GM10847 (cell line): ENCODE results near the gene RGS2.

Source experiments
- POLR2A ChIP-seq: IDR thresholded peaks from 2 replicates; pipeline ENCODE4 v1.6.1; 2011; ENCODE audit not compliant: insufficient read length; ENCODE audit errors: extremely low read depth

The RGS2 gene

GRCh38 chr1:192786576-192786975, 22.3 kb upstream of the RGS2 start:
- no peak for TF ChIP-seq POLR2A

GRCh38 chr1:192787914-192788585, 20.8 kb upstream of the RGS2 start:
- no peak for TF ChIP-seq POLR2A

- no peak for TF ChIP-seq POLR2A
Observed at GRCh38 chr1:192789871-192790270, 19.0 kb upstream of the RGS2 start.

- no peak for TF ChIP-seq POLR2A
Observed at GRCh38 chr1:192792628-192793027, 16.2 kb upstream of the RGS2 start.

GRCh38 chr1:192793983-192794767, 14.7 kb upstream of the RGS2 start:
- TF ChIP-seq POLR2A: no peak

- no peak for TF ChIP-seq POLR2A
Observed at GRCh38 chr1:192794768-192795035, 14.1 kb upstream of the RGS2 start.

GRCh38 chr1:192795916-192796618, 12.8 kb upstream of the RGS2 start:
- no peak for TF ChIP-seq POLR2A

- TF ChIP-seq POLR2A: no peak
Observed at GRCh38 chr1:192797143-192797542, 11.7 kb upstream of the RGS2 start.

- no peak for TF ChIP-seq POLR2A
Observed at GRCh38 chr1:192797891-192798290, 10.9 kb upstream of the RGS2 start.

- no peak for TF ChIP-seq POLR2A
Observed at GRCh38 chr1:192801451-192801850, 7.4 kb upstream of the RGS2 start.

GRCh38 chr1:192802406-192802805, 6.4 kb upstream of the RGS2 start:
- TF ChIP-seq POLR2A: no peak

GRCh38 chr1:192803501-192803900, 5.3 kb upstream of the RGS2 start:
- TF ChIP-seq POLR2A: no peak

GRCh38 chr1:192805832-192806323, 3.0 kb upstream of the RGS2 start:
- TF ChIP-seq POLR2A: no peak

GRCh38 chr1:192807211-192808162, 1.4 kb upstream of the RGS2 start:
- no peak for TF ChIP-seq POLR2A

- TF ChIP-seq POLR2A: no peak
Observed at GRCh38 chr1:192808163-192808517, 699 bp upstream of the RGS2 start.
